Activated T-helper 1 cell treated with anti-CD3 and anti-CD28 coated beads, Interleukin-2, amount 50 U/mL, for 16 hours (primary cell): ENCODE data around the gene POLG.

Experiments used
- DNase-seq, 2 donors: peaks; one replicate each; pipeline ENCODE4 v3.0.0-alpha.2; 2020; ENCODE audit warnings: low read depth in 1 of 2, low spot score in 1 of 2

The POLG gene

DNA sequence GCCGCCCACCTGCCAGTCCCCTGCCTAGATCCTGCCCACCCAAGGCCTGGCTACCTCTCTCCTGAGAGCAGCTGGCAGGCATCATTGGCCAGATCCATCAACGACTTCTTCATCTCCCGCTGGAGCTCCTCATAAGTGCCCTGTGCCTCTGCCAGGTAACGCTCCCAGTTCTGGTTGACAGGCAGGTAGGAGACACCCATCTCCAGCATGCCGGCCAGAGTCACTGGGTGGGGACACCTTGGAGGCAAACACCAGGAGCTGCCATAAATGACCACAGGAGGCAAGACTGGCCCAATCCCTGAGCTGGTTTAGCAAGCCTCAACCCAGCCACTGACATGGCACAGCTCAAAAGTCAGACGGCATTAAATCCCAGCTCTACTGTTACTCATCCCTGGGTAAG lies 7.5 kb downstream of the POLG start:
- no peak for DNase-seq

DNA sequence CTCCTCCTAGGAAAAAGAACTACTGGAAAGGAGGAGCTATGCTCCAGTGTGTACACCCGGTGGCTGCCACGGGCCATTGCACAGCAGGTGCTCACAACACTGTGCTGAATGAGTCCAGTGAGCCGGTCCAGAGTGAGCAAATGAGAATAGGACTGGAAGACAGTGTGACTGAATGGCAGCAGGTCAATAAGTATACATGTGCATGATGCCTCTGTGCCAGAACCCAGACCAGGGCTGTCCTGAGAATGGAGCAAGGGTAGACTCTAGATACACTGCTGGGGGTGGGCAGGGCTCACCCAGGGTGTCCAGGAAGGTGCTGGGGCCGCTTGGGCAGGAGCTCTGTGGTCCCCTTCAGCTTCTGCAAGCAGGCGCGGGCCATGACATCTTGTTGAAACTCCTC lies 8.3 kb downstream of the POLG start:
- DNase-seq = no peak

DNA sequence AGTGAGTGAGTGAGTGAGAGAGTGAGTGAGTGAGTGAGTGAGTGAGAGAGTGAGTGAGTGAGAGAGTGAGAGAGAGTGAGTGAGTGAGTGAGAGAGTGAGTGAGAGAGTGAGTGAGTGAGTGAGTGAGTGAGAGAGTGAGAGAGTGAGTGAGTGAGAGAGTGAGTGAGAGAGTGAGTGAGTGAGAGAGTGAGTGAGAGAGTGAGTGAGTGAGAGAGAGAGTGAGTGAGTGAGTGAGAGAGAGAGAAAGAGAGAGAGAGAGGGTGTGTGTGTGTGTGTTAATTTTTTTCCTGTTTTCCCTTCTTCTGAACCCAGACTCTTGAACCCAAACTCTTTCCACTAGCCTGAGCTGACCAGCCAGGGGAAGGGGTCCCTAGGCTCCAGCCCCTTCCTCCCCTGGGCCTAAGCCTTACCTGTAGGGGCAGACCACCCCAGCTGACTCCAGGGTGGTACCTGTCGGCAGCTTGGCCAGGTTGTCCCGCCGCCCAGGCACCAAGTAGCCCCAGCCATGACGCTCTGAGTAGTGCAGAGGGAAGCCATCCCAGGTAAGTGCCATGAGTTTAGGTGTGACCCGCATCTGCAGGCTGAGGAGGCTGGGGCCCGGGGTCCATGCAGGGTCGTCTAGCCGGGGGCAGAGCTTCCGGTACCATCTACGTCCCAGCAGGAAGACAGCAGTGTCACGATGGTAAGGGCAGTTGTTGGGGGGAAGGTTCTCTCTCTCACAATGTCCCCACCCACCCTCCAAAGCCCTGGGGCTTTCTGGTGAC lies 9.4 kb downstream of the POLG start:
- no peak for DNase-seq

DNA sequence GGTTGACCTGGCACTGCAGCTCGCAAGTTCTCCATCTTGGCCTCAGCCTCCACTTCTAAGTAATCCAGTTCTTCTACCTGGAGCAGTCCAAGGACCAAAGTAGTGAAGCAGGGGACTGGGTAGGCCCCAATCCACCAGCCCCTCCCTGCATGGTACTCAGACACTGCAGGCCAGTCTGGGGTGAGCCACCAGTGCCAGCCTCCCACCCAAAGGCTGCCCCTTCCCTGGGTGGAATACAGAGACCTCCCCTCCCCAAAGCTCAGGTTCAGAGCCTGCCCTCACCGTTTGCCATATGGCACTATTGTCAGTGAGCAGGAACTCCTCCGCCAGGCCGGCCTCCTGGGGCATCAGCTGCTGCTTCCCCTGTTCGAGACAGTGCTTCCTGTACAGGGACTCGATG lies 10.8 kb downstream of the POLG start:
- DNase-seq = no peak

DNA sequence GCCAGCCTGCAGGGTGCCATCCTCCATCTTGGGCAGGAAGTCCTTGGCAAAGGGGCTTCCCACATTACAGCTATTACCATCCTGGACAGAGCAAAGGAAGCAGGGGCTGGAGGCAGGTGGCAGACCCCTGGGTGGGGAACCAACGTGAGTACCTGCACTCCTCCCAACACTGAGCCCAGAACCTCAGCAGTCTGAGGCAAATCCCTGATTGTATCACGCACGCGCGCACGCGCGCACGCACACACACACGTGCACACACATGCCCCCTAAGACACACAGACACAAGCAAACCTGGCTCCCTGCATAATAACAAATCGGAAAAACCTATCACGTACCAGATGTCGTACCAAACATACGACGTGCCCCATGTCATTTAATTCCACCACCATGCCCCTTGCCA lies 11.8 kb downstream of the POLG start:
- no peak for DNase-seq

DNA sequence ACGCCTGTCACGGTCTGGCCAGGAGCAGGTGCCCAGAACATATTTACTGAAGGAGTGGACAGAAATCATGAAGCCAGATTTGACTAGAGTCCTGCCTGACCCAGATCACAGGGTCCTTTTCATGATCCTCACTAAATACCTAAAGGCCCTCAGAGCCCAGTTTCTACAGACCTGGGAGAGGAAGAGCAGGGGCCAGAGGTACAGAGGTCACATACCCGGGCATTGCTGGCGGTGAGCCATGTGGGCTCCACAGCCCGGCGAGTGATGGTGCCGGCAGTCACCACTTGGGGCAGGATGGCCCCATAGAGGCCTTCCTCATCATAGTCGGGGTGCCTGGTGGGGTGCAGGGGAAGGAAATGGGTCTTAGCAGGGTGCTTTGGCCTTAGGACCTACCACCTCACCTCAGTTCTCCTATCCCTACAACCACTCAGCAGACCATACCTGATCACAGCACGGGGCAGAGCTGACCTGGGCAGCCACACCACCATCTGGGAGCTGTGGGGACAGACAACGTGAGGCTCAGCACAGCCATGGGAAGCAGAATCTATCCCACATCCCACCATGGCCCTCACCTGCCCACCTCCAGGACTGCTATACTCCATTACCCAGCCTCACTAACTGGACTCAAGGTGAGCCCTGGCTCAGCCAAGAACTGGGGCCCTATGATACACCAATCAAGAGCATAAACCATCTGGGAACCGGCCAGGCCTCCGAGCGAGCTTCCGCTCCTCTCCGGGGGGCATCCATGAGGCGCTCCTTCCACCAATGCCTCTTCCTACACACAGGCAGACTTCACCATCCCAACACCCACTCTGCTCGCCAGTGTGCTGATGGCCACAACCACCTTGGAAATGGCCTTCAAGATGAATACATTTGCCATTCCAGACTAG lies 12.9 kb downstream of the POLG start:
- DNase-seq = no peak

DNA sequence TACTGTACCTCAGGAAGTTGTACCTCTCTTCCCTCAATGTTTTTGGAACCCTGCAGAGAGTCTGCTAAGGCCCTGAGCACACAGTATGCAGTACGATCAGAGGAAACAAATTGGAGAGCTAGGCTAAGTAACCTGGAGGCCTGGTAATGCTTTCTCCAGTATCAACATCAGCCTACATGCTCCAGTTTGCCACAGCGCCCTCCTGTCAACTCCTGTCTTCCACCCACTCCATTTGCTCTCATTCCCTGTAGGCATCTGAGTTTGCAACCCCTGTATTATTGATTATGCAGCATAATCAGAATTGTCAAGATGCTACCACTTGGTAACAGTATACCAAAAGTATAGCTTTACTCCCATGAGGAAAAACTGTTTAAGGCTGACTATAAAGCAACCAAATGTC lies 14.4 kb downstream of the POLG start:
- no peak for DNase-seq

DNA sequence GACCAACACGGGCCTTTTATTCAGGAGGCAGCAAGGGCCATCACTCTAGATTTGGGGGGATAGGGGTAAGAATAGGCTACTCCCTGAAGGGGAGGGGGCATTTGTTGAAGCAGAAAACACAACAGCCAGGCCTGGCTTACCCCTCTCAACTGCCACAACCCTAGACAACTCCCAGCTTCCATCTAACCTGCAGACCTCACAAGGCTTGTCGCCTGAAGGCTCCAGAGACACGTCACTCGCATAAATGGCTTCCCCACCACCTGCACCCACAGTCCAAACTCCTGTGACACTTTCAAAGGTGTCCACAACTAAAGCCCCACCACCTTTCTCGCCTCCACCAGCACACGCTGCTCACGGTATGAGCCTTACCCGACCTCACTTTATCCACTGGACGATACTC lies 14.9 kb downstream of the POLG start:
- DNase-seq = no peak

DNA sequence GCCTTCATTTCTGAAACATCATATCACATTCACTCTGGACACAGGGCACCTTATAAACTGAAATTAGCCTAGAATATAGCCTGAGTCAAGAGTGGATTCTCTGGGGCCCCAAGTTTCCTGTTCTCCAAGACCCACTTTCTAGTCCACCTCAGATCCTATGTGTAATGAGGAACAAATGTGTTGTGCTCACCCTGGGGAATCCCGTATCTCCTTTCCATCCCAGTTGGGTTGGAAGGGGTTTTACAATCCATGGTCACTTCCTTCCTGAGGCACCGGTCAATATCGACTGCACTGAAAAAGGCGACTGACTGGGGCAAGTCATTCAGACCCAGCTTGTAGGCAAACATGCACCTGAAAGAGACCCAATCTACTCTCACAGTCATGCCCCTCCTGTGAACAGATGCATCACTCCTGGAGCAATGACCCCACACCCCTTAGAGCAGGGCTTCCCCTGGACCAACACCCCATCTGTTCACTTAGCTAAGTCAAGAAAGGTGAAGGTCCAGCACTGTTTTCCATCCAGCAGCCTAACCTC lies 17.4 kb downstream of the POLG start:
- no peak for DNase-seq

DNA sequence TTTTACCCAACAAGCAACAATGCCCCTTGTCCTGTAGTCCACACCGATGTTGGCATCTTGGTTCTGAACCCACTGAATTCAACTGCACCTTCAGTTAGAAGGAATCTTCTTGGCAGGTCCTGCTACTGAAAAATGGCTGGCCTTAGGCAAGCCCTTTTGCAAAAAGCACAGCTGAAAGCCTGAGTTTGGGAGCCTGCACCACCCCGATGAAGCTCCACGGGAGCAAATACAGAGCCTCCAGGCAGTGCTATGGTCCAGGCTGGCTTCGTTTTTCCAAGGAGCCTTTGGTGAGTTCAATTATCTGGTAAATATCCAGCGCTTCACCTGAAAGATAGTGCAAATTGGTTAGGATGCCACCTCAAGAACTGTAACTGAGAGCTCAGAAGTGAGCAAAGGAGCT lies 18.1 kb downstream of the POLG start:
- DNase-seq = no peak

DNA sequence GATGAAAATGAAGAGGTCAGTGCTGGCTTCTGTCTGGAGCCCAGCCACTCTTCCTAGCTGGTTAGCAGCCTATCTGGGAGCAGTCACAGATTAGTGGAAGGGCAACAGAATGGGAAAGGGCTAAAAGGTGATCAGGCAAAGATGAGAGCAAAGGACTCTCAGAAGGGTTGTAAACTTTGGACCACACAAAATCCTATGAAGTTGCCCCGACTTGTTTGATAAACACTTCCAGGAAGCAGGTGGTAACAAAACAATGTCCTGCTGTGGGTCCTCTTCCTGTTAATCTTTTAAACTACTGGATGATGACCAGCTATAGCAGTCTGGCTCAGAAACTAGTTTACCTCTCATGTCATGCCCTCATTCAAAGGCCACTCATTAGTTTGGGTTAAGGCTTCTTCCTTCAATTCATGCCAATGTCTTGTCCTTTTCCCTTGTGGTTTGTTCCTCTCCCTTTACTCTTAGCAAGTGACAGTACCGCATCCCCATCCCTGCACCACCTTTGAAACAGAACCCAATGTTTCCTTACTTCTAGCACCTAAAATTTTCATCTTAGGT lies 19.2 kb downstream of the POLG start:
- no peak for DNase-seq

DNA sequence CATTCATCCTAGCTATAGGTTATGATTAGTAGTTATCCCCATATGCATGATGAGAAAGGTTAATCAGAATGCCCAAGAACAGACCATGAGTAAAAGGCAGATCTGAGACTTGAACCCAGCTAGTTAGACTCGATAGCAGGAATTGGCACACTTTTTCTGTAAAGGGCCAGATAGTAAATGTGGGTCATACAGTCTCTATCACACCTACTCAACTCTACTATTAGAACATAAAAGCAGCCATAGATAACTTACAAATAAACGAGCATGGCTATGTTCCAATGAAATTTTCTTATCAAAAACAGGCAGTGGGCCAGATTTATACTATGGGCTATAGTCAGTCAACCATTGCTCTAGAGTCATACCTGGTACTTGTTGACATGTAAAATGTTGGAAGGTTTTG lies 24.6 kb downstream of the POLG start:
- DNase-seq = no peak

DNA sequence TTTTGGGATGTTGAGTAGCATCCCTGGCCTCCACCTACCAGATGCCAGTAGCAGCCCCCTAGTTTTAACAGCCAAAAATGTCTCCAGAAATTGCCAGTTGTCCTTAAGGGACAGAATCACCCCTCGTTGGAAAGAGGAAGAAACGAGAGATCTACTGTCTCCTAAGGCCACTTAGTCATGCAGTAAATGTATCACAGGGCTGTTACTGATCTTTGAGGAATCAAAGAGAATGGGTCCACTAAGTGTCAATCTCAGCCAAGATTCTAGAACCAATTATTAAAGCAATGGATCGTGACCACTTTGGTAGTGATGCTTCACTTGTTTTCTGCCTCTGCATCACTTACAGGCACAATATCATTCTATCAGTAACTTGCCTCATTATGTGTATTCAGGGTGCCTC lies 26.4 kb downstream of the POLG start:
- DNase-seq = no peak

DNA sequence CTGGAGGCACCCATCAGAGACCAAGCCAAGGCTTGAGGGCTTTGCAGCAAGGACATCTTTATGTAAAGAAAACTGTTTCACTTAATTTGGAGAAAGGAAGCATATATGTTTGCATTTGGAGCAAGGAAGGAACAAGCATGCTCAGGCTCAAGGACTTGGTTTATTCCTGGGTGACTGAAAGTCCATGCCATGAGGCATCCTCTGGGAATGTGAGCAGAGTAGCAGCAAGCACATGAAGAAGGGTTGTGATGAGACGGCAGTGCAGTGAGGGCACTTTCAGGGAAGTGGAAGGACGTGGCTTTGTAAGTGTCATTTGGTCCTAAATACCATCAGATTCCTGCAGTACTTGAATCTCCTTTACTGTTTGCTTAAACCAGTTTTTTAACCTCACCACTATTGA lies 26.8 kb downstream of the POLG start:
- DNase-seq = no peak

DNA sequence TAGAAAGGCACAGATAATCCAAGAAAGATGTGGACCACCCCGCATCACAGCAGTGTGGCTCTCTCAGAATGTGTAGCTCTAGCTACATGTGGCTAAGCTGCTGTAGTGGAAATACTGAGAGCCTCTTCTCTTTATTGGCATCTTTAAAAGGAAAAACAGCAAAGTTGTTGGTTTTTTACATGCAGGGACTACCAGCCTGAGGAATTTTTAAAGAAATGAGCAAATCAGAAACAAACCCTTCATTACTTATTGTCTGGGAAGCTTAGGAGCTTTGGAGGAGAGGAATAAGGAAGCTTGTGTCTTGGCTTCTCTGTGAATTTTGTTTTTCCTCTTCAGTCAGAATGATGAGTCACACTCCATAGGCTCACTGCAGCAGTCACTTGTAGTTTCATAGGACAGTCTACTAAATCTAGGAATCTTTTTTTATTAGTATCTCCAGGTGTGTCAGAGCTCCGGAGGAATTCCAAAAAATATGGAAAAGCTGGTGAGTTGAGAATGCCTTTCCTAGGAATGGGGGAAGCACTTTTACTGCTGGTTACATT lies 27.5 kb downstream of the POLG start:
- DNase-seq = no peak

DNA sequence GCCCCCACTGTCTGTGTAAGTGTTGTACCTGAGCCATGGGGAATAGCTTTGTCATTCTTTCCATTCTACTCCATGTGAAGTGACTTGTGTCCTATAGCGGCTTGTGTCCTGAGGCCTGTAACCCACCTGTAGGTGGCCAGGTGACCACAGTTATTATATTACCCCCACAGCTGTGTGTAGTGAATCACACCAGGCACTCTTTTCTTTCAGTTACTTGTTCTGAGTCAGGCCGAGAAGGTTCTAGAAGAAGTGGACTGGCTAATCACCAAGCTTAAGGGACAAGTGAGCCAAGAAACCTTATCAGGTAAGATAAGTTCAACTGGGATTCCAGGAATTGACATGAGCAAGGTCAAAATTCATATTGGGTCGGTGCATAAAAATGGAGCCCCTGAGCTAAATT lies 29.2 kb downstream of the POLG start:
- no peak for DNase-seq

DNA sequence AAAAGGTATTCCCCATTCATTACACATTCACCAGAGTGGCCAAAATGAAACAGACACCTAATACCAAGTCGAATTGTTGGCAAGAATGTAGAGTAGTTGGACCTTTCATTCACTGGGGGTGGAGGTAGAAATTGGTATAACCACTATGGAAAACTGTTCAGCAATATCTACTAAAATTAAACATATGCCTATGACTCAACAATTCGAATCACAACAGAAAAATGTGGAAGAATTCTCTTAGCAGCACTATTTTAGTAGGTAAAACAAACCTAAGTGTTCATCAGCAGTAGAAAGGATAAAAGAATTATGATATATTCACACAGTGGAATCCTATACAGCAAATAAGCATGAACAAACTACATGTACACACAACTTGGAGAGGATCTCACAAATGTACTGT lies 30.6 kb downstream of the POLG start:
- DNase-seq = no peak

DNA sequence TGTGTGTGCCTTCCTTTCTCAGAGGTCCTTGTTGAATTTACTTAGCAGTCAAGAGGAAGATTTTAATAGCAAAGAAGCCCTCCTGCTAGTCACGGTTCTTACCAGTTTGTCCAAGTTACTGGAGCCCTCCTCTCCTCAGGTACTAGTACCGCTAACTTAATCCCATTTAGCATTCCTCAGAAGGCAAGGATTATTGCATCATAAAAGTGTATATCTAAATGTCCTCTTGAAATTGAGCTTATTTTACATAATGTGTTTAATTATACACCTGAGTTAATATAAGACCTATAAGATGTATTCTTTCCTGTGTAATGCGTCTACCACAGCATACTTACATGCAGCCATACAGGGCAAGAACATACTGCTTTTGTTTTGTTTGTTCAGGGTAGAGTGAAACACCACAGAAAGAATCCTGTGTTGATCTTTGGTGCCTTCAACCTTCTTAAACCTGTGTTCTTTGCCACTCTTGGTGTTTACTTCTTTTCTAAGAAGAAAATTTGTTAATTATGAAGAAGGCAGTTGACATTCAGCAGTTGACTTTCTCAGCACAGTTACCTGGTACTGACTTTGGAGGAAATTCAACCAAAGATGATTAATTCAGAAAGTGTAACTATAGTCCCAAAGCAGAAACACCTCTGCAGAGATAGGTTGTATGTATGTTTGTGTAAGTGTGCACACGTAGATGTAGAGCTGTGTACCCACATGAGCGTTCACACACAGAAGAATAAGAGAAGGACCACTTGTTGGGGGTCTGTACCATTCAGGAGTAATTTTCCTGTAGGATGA lies 33.1 kb downstream of the POLG start:
- no peak for DNase-seq

DNA sequence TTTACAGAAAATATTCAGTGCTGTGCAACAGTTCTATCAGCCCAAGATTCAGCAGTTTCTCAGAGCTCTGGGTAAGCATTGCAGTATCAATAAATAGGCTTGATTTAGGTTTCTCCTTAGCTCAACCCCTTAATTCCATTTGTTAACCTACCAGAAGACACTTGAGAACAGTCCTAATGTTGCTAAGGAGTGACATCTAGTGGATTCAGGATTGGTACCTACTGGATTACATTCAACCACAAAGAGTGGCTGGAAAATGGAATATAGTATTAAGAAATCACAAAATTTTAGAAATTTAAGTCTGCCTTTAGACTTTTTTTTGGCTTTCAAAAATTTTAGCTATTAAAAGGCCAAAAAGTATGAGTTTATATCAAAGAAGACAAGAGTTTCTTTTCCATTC lies 34.7 kb downstream of the POLG start:
- no peak for DNase-seq

DNA sequence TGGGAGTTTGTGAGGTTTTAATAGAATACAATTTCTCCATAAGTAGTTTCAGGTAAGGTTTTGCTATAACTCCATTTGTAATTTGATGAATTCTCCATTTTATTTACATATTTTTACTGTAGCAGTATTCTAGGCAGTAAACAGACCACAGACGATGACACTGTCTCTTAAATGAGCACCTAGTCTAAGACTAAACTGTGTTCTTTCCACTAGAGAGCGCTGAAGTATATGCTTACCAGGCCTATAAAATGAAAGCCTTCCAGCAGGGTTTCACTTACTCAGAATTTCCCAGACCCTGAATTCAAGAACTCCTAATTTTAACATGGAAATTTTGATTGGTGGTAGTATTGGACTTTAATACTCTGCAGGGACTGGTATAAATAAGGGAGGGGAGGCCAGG lies 41.6 kb downstream of the POLG start:
- no peak for DNase-seq

DNA sequence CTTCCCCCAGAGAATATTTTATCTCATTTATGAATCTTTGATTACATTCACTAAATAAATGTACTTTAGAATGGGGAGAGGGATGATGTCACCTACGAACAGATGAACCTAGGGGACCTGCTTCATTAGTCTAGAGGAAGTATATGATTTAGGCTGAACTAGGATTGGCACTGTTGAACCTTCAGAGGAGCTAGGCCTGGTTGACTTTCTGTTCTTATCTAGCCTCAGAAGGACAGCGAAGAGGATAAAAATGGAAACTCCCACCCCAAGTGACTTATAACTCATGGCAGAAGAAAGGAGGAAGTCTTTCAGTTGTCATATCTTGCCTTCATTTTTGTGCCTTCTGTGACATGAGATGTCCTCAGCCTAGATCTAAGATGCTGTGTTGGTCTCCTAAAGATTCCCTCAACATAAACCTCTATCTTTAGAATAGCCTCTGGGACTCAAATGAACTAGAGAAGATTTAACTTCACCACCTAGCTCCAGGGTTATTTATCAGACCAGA lies 42.6 kb downstream of the POLG start:
- DNase-seq = no peak
